OCI-LY1 (cell line): Measurements from ENCODE around the gene CHRNB1.
"Not testable (repeated sequence)": the region's sequence is repeated elsewhere in the genome, so short reads cannot be mapped to it uniquely, and the experiment has no call there.

Experiments
- H2AFZ ChIP-seq: fragments of 200-600 bp; sonication (generic), shearing (Covaris generic); 2 replicates; pipeline ENCODE4 v1.6.0; 2014; ENCODE audit warnings: antibody characterized with exemption, mild to moderate bottlenecking, low read length
- H3F3A ChIP-seq: fragments of 200-600 bp; sonication (generic), shearing (Covaris generic); 2 replicates; pipeline ENCODE4 v1.6.0; 2014; ENCODE audit warnings: mild to moderate bottlenecking, antibody characterized with exemption, low read length, moderate library complexity; ENCODE audit not compliant: insufficient read depth
- H3K27ac ChIP-seq: fragments of 200-600 bp; sonication (generic); 2 replicates; pipeline ENCODE4 v1.5.1; 2014; ENCODE audit warnings: low read length, mixed run types, mild to moderate bottlenecking, low read depth; ENCODE audit not compliant: poor library complexity, severe bottlenecking
- H3K27me3 ChIP-seq: fragments of 200-600 bp; sonication (generic); 2 replicates; pipeline ENCODE4 v1.6.0; 2014; ENCODE audit warnings: antibody characterized with exemption, mild to moderate bottlenecking, low read length, moderate library complexity; ENCODE audit not compliant: insufficient read depth
- H3K36me3 ChIP-seq: fragments of 200-600 bp; sonication (generic); 2 replicates; pipeline ENCODE4 v1.6.1; 2014; ENCODE audit warnings: mild to moderate bottlenecking, antibody characterized with exemption, low read length, moderate library complexity, mixed read lengths; ENCODE audit not compliant: insufficient read depth
- H3K4me1 ChIP-seq: fragments of 200-600 bp; sonication (generic); 2 replicates; pipeline ENCODE4 v1.5.1; 2014; ENCODE audit warnings: mild to moderate bottlenecking, low read length, moderate library complexity; ENCODE audit not compliant: insufficient read depth, severe bottlenecking
- H3K4me2 ChIP-seq: fragments of 200-600 bp; sonication (generic), shearing (Covaris generic); 2 replicates; pipeline ENCODE4 v1.6.1; 2014; ENCODE audit warnings: low read length
- H3K4me3 ChIP-seq: fragments of 200-600 bp; sonication (generic); 2 replicates; pipeline ENCODE4 v1.5.1; 2014; ENCODE audit warnings: low read length, low read depth, mild to moderate bottlenecking, mixed read lengths; ENCODE audit not compliant: poor library complexity, severe bottlenecking
- H3K79me2 ChIP-seq: fragments of 200-600 bp; shearing (Covaris generic); 2 replicates; pipeline ENCODE4 v1.6.1; 2016; ENCODE audit warnings: mixed run types, low read length, mixed read lengths; ENCODE audit not compliant: insufficient read depth
- H3K9ac ChIP-seq: fragments of 200-600 bp; sonication (generic), shearing (Covaris generic); 2 replicates; pipeline ENCODE4 v1.6.1; 2014; ENCODE audit warnings: mild to moderate bottlenecking, low read length, mixed read lengths
- H3K9me2 ChIP-seq: fragments of 200-600 bp; sonication (generic), shearing (Covaris generic); 2 replicates; pipeline ENCODE4 v1.6.1; 2014; ENCODE audit warnings: low read depth, mild to moderate bottlenecking, low read length, mixed read lengths
- H3K9me3 ChIP-seq: fragments of 200-600 bp; shearing (Covaris generic); 2 replicates; pipeline ENCODE4 v1.6.1; 2014; ENCODE audit warnings: low read length, mixed read lengths
- H4K20me1 ChIP-seq: fragments of 200-600 bp; sonication (generic), shearing (Covaris generic); 2 replicates; pipeline ENCODE4 v1.6.0; 2016; ENCODE audit warnings: mild to moderate bottlenecking, low read length; ENCODE audit not compliant: insufficient read depth
- EZH2 ChIP-seq: fragments of 200-600 bp; sonication (generic), shearing (Covaris generic); IDR thresholded peaks from 2 replicates; pipeline ENCODE4 v1.8.0; 2017; ENCODE audit warnings: borderline replicate concordance, mixed run types, mild to moderate bottlenecking, antibody characterized with exemption, low read length, moderate library complexity, mixed read lengths
- TF ChIP-seq, protein P1 (sequence below): fragments of 200-600 bp; sonication (generic), shearing (Covaris generic); IDR thresholded peaks from 2 replicates; pipeline ENCODE4 v1.5.1; 2017; ENCODE audit warnings: mild to moderate bottlenecking, antibody characterized with exemption, low read length, moderate library complexity, mixed read lengths

The CHRNB1 gene

DNA sequence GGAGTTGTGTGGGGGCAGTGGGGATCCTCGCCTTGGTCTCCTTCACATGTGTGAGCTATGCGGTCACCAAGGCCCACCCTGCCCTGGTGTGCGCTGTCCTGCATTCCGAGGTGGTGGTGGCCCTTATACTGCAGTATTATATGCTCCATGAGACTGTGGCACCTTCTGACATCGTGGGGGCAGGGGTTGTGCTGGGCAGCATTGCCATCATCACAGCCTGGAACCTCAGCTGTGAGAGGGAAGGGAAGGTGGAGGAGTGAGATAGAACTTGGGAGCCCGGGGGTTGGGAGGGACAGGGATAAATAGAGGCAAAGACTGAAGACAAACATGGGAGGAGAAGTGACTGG lies 37.9 kb downstream of the CHRNB1 start:
- not testable (repeated sequence) for H3K36me3 ChIP-seq, H3K27me3 ChIP-seq, H2AFZ ChIP-seq, H4K20me1 ChIP-seq, H3K9me3 ChIP-seq, H3F3A ChIP-seq, H3K9me2 ChIP-seq
- H3K9ac ChIP-seq = peak overlapping the region; percentile 100
- H3K79me2 ChIP-seq = peaks cover 29% of the 10 kb centered on the region
- peak overlapping the region; percentile 93 for H3K4me3 ChIP-seq
- peak overlapping the region; percentile 98 for H3K27ac ChIP-seq
- H3K4me1 ChIP-seq = peaks cover 55% of the 10 kb centered on the region
- H3K4me2 ChIP-seq = peak overlapping the region; percentile 99

DNA sequence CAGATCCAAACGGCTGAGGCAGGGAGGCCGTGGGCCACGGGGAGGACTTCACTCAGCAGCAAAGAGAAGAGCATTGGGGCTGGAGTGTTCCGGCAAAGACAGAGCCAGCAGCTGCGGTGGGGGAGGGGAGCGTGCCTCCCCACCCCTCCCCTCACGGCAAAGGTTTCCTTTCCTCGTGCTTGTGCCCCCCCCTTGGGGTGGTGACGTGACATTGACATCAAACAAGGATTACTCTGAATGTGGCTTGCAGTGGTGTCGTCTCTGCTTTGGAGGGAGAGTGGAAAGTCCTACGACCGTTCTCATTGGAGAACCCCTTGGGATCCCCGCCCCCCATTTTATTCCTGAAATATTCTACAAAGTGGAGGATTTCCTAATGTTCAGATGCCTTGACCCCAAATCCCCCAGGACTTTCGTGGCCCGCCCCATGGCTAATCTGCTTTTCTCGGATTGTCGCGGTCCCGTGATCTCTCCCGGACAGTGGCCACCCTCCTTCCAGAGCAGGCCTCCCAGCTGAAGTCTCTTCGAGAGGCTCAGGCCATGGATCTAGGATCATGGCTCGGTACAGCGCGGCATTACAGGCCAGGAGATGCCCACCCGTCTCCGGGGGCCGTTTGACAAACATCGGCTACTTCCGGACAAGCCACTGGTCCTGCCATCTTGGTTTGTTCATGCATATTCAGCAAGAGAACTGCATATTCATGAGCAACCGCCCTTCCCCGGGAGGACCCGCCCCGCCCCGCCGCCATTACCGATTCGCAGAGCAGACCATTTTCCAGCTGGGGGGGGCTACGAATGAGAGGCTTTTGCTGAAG lies 38.6 kb downstream of the CHRNB1 start:
- Histone ChIP-seq H3K9me3 (no peaks in the 10 kb centered on the region), H3K9me2 (no peaks in the 10 kb centered on the region), H3K4me3 (peak overlapping the region; percentile 93), H3K27ac (peak overlapping the region; percentile 98), H3K36me3 (peaks cover 8% of the 10 kb centered on the region; the same call in 1 of the 2 replicates), H3K27me3 (no peaks in the 10 kb centered on the region), H3K4me2 (peak overlapping the region; percentile 99), H3F3A (no peaks in the 10 kb centered on the region), H3K9ac (peak overlapping the region; percentile 100), H2AFZ (no peak overlapping the region), H3K79me2 (peaks cover 33% of the 10 kb centered on the region), H3K4me1 (peaks cover 52% of the 10 kb centered on the region), H4K20me1 (no peaks in the 10 kb centered on the region)
- TF ChIP-seq, protein P1, sequence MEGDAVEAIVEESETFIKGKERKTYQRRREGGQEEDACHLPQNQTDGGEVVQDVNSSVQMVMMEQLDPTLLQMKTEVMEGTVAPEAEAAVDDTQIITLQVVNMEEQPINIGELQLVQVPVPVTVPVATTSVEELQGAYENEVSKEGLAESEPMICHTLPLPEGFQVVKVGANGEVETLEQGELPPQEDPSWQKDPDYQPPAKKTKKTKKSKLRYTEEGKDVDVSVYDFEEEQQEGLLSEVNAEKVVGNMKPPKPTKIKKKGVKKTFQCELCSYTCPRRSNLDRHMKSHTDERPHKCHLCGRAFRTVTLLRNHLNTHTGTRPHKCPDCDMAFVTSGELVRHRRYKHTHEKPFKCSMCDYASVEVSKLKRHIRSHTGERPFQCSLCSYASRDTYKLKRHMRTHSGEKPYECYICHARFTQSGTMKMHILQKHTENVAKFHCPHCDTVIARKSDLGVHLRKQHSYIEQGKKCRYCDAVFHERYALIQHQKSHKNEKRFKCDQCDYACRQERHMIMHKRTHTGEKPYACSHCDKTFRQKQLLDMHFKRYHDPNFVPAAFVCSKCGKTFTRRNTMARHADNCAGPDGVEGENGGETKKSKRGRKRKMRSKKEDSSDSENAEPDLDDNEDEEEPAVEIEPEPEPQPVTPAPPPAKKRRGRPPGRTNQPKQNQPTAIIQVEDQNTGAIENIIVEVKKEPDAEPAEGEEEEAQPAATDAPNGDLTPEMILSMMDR = peak; percentile 13; the same call in 1 of the 2 replicates
- no peak for TF ChIP-seq EZH2

DNA sequence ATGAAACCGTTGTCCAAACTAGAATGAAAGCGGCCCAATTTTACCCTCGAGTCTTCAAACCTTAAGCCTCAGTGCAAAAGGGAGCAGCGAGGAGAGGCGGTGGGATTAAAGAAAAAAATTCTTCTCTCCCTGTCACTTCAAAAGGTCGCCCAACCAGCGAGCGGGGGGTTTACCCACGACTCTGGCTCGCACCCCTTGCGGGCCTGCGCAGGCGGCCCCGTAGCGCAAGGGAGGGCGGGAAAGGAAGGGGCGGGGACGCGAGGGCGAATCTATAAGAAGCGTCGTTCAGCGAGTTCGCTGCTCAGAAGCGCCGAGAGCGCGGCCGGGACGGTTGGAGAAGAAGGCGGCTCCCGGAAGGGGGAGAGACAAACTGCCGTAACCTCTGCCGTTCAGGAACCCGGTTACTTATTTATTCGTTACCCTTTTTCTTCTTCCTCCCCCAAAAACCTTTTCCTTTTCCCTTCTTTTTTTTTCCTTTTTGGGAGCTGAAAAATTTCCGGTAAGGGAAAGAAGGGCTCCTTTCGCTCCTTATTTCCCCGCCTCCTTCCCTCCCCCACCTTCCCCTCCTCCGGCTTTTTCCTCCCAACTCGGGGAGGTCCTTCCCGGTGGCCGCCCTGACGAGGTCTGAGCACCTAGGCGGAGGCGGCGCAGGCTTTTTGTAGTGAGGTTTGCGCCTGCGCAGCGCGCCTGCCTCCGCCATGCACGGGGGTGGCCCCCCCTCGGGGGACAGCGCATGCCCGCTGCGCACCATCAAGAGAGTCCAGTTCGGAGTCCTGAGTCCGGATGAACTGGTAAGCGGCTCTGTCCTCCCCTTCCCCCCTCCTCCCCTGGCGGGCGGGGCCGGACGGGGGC lies 39.4 kb downstream of the CHRNB1 start, which contains the start of gene POLR2A:
Gene POLR2A, plus strand, starts transcription at position 300 of the 852 bp plus-strand sequence.
- H3K4me2 ChIP-seq = peak within 1 kb of the TSS; percentile 99
- peaks cover 13% of the 10 kb centered on the region; the same call in 1 of the 2 replicates for H3K36me3 ChIP-seq
- H3K9ac ChIP-seq = peak within 1 kb of the TSS; percentile 100
- peak within 1 kb of the TSS; percentile 93 for H3K4me3 ChIP-seq
- no peaks in the 10 kb centered on the region for H3K9me3 ChIP-seq
- no peaks in the 10 kb centered on the region for H3K9me2 ChIP-seq
- no peak within 1 kb of the TSS for H2AFZ ChIP-seq
- H4K20me1 ChIP-seq = no peaks in the 10 kb centered on the region
- peaks cover 41% of the 10 kb centered on the region for H3K79me2 ChIP-seq
- H3F3A ChIP-seq = no peaks in the 10 kb centered on the region
- H3K27ac ChIP-seq = peak within 1 kb of the TSS; percentile 98
- peaks cover 60% of the 10 kb centered on the region for H3K4me1 ChIP-seq
- TF ChIP-seq, protein P1 = no peak
- no peak for TF ChIP-seq EZH2
- no peaks in the 10 kb centered on the region for H3K27me3 ChIP-seq
